ENCODE data around the gene ZYG11B.
"Not testable (repeated sequence)": the region's sequence is repeated elsewhere in the genome, so short reads cannot be mapped to it uniquely, and the experiment has no call there.

Gene ZYG11B

GRCh38 chr1:52856026-52856425, 129.8 kb downstream of the ZYG11B start:
- FAIRE-seq = no peak

- FAIRE-seq = no peak
Measured at GRCh38 chr1:52857443-52857842, 131.2 kb downstream of the ZYG11B start.

GRCh38 chr1:52862666-52863458, 136.6 kb downstream of the ZYG11B start:
- FAIRE-seq = no peak

GRCh38 chr1:52867087-52867863, 141.0 kb downstream of the ZYG11B start:
- FAIRE-seq = no peak

- not testable (repeated sequence) for FAIRE-seq
Measured at GRCh38 chr1:52869727-52870126, 143.5 kb downstream of the ZYG11B start.

- no peak for FAIRE-seq
Measured at GRCh38 chr1:52876843-52877242, 150.6 kb downstream of the ZYG11B start.

Data from A204.1 (cell line).